NCI-H2029 treated with DMSO at 0.1 percent for 48 hours (cell line): ENCODE data around the gene BAHD1.

Source experiments
- DNase-seq: peaks from one replicate; lab custom pipeline; 2025; lab: John Stamatoyannopoulos, UW

The BAHD1 gene

GRCh38 chr15:40424483-40425115 is 16.2 kb upstream of the BAHD1 start:
- DNase-seq, result no peak

DNA sequence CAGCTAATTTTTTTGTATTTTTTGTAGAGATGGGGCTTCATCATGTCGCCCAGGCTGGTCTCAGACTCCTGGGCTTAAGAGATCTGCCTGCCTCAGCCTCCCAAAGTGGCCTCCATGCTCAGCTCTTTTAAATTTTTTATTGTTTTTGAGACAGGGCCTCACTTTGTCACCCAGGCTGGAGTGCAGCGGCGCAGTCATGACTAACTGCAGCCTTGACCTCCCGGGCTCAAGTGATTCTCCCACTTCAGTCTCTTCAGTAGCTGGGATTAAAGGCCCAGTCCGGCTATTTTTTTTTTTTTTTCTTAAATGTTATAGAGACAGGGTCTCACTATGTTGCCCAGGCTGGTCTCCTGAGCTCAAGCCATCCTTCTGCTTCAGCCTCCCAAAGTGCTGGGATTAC is 15.1 kb upstream of the BAHD1 start:
- DNase-seq, result no peak

DNA sequence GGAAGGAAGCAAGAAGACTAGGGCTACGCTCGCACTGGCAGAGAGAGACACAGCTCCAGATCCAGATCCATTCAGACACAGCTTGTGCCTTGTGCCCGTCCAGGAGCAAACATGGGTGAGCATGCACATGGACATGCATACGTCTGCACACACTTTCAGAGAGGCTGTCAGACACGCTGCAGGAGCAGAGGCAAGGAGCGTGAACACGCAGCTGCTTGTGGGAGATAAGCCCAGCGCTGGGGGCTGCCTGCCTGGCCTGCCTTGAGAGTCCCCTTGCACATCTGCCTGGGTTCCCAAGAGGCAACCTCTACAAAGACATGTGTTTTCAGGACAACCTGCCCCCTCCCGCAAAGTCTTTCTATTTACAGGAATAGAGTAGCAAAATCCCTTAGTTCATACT is 13.6 kb upstream of the BAHD1 start:
- DNase-seq, result no peak

DNA sequence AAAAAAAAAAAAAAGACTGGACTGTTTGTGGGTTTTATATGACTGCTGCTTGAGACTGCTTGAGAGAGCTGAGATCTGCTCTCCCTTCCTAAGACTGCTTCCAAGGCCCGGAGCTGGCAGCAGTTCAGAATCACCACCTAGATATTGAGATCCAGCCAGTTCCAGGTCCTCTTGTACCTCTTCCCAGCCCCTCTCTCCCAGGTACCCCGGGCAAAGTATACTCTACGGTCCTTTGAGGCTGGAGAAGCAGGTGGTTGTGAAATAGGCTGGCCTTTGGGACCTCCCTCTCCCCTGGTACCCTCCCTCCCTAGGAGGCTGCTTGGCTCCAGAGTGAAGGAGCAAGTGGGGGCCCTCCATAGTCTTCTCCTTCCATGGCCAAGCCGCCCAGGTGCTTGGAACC is 12.6 kb upstream of the BAHD1 start:
- no peak for DNase-seq

- no peak for DNase-seq
Measured at GRCh38 chr15:40429068-40429710, 11.6 kb upstream of the BAHD1 start.

- no peak for DNase-seq
Measured at GRCh38 chr15:40430271-40430805, 10.4 kb upstream of the BAHD1 start.

- DNase-seq, result no peak
Measured at GRCh38 chr15:40435023-40435709, 5.6 kb upstream of the BAHD1 start.

GRCh38 chr15:40435710-40436089 is 5.1 kb upstream of the BAHD1 start:
- DNase-seq, result no peak

DNA sequence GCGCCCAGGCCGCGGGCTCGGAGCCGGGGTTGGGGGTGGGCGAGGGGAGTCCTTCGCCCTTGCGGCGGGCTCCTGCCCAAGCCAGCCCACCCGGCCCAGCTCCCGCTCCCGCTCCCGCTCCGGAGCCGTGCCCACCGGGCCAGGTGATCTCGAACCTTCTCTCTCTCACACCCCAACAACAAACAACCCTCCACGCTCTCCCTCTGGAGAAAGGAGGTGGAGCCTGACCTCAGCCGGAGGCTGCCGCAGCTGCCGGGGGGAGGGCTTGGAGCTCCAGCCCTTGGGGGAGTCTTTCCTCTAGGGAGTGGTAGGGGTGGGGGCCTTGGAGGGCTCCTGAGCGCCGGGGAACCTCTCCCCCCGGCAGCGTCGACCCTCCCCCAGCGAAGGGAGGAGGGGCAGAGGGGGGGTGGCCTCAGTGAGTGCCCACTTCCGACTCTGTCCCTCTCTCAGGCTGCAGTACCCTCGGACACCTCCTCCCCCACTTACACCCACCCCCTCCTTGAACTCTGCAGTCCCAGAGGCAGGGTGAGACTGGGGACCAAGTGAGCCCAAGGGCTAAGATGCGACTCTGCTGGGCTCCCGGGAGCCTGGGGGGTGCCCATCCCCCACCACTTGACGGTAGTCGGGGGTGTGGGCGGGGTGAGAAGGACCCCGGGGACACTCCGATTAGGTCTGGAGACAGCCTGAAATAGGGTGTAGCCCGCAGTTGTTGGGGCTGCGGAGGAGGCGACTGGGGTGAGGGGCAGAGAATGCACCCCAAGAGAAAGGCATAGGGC is 4.4 kb upstream of the BAHD1 start:
- no peak for DNase-seq

GRCh38 chr15:40436892-40437751 is 3.6 kb upstream of the BAHD1 start:
- no peak for DNase-seq

DNA sequence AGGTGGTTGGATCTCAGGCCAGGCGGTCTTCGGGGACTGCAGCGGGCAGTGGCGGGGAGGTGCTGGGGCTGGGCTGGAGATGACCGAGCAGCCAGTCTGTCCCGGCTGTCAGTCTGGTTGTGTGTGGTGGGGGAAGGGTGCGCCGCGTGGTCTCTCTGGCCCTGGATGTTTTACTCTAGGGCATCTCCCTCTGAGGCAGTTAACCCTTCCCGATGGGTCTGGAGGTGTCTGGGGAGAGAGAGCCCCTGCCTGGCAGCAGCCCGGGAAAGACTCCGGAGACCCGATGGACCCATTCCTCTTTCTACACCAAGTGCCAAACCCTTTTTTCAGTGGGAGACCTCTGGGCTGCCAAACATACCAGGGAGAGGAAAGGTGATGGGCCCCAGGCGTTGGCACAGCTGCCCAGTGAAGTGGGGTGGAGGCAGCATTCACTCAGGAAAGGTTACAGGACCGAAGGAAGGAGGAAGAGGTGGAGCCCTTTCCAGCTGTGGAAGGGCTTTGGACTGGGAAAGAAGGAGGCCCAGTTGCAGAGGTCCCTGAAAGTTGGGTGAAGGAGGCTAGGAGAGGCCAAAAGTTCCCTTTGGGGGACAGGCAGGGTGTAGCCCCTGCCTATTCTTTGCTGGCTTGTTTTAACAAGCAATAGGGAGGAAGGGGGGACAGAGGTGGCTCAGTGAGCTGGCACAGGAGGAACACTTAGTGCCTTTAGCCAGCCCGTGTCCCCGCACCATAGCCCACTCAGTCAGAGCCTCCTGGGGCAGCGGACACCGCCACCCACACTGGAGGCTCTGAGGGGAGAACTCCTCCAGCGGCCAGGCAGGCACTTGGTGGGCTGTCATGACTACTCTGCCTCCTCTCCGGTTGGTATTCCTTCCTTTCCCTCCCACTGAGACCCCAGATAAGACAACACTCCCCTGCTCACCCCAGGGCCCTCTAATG is 2.7 kb upstream of the BAHD1 start:
- DNase-seq, result no peak

DNA sequence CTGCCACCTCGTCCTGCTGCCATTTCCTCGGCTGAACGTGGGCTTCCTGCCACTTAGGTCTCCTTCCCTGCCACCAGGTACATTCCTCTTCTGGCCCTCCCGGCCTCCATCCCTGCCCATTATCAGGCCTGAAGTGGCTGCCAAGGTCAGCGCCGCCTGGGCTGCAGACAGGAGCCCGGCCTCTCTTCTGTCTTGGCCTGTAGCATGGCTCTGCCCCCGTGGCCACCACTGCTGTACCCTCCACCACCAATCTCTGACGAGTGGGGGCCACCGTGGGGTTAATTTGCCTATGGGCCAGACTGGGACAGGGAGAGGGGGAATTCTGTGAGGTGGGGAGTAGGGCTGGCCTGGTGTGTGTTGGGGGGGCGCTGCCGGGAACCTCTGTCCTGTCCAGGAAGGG is 2.0 kb upstream of the BAHD1 start:
- DNase-seq, result no peak

GRCh38 chr15:40439461-40439959 is 1.2 kb upstream of the BAHD1 start:
- DNase-seq, result no peak

DNA sequence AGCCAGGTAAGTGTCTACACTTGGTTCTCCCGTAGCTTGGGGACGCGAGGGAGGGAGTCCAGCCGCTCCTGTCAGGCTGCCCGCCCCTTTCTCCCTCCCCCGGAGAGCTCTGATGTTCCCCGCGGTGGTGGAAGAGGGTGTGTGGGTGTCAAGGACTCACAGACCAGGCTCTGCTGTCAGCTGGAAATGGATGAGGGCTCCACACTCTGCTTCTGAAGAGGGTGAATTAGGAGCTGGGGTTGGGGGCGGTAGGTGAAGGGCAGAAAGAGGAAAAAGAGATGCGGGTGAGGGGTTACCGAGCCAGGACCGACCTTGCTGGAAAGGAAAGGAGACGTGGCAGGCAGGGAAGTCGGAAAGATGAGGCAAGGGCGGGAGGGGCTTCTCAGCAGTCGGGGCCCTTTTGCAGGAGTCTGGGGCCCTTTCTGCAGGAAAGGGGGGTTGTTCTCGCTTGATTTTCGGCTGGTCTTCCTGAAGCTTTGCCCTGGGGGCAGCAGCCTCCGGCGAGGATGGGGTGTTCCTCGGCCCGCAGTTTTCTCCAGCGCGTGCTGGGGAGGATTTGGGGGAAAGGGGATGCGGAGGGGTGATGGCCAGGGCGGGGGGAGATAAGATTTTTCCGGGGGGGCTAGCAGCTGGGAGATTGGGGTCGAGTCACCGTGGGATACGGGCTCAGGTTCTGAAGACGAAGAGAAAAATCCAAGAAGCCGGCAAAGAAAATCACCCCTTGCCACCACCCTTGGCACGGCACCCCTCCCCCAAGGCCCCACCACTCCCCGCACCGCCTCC is 602 bp upstream of the BAHD1 start:
- DNase-seq, result no peak

- no peak for DNase-seq
Measured at GRCh38 chr15:40441565-40442531, 1.1 kb downstream of the BAHD1 start.

DNA sequence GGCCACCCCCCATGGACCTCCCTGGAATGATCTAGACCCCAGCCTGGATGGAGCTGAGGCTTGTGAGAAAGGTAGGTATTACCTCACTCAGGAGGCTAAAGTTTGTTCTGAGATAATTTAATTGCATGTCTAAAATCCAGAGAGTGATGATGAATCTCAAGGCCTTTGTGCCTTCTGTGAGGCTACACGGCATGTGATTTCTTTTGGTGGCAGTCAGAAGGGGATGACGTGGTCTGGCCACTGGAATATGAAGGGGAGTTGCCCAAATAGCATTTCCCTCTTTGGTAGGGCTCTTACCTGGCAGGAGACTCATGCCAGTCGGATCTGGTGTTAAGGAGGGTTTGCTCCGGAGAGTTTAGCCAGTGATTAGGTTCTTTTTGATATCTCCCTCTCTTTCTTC is 2.5 kb downstream of the BAHD1 start:
- no peak for DNase-seq

DNA sequence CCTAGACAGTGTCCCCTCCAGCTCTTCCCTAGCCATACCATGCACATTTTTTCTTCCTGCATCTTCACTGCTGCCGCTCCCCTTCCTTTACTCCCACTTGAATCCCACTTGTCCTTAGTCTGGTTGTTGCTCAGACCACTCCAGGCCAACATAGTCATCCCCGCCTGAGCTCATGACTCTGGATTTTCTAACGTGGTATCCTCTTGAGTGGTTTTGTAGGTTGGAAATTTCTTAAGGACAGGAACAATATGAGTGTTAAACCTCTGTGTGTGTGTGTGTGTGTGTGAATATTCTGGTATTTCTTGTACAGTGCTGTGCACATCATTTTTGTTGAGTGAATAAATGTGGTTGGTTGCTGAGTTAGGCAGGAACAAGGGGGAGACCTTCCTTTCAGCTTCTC is 3.1 kb downstream of the BAHD1 start:
- no peak for DNase-seq

GRCh38 chr15:40444736-40445135 is 4.0 kb downstream of the BAHD1 start:
- no peak for DNase-seq
